ENCODE measurements around the gene OPN5.

Gene OPN5

DNA sequence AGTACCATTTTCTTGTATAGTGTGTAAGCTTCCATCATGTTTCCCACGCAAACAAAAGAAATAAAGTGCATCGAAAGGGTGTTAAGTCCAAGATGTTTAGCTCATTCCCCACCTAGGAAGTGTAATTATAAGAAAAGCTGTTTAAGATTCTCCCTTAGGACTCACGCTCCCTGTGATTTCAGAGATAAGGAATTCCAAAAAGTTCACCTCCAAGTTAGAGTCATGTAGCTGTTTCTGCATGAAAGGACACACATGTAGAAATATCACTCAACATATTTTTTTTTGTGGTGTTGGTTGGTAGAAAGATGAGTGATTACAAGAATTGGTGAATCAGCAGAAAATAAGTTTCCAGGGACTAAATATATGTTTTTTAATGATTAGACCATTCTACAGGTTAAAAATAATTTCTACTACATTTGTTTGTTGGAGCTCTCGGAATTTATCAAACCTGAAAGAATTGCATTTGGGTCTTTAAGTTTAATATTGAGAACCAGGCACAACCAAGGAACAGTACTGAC lies 10.4 kb downstream of the OPN5 start:
- H3K4me1 ChIP-seq = no peaks in the 10 kb centered on the region
- H3K9ac ChIP-seq = no peak overlapping the region
- H3K79me2 ChIP-seq = no peaks in the 10 kb centered on the region
- H3K4me2 ChIP-seq (ENCODE audit: low read length) = no peak overlapping the region
- TF ChIP-seq, protein P1, sequence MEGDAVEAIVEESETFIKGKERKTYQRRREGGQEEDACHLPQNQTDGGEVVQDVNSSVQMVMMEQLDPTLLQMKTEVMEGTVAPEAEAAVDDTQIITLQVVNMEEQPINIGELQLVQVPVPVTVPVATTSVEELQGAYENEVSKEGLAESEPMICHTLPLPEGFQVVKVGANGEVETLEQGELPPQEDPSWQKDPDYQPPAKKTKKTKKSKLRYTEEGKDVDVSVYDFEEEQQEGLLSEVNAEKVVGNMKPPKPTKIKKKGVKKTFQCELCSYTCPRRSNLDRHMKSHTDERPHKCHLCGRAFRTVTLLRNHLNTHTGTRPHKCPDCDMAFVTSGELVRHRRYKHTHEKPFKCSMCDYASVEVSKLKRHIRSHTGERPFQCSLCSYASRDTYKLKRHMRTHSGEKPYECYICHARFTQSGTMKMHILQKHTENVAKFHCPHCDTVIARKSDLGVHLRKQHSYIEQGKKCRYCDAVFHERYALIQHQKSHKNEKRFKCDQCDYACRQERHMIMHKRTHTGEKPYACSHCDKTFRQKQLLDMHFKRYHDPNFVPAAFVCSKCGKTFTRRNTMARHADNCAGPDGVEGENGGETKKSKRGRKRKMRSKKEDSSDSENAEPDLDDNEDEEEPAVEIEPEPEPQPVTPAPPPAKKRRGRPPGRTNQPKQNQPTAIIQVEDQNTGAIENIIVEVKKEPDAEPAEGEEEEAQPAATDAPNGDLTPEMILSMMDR (IDR thresholded peaks at IDR 0.05) = no peak
- H3K4me3 ChIP-seq (ENCODE audit: low read depth, low read length) = no peak overlapping the region
- H3K36me3 ChIP-seq (ENCODE audit: control insufficient read depth, insufficient read depth, low read length) = no peaks in the 10 kb centered on the region
- no peak overlapping the region for H3K27ac ChIP-seq
- H3K9me3 ChIP-seq (ENCODE audit: control insufficient read depth, low read length) = no peaks in the 10 kb centered on the region
- H3K27me3 ChIP-seq (ENCODE audit: control insufficient read depth, insufficient read depth, low read length) = no peaks in the 10 kb centered on the region
- no peak overlapping the region for H2AFZ ChIP-seq

DNA sequence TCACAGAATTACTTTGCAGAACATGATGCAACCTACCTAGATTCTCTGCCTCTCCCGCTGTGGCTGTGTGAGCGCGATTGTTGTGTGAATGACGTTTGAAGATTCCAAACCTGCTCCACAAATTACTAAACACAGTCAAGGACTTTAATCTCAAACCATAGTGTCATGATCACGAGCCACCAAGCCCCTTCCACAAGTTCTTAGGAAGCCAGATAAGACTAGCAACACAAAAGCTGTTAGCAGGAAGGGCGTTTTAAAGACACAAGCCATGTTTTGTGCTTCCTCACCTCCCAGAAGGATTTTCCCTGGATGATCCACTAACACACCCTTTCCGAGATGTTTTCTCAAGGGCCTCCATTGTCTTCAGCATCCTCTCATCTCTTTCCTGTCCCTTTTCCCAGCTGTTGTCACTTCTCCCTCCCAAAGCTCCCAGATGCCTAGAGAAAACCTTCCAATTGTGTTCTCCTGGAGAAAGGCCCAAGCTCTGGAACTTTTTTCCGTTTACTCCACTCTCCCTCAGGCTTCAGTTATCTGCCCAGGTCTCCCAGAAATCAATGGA lies 12.8 kb downstream of the OPN5 start:
- Histone ChIP-seq H3K4me3 (ENCODE audit: low read depth, low read length) (no peak overlapping the region), H3K27me3 (ENCODE audit: control insufficient read depth, insufficient read depth, low read length) (no peaks in the 10 kb centered on the region), H3K9ac (no peak overlapping the region), H2AFZ (no peak overlapping the region), H3K9me3 (ENCODE audit: control insufficient read depth, low read length) (no peaks in the 10 kb centered on the region), H3K79me2 (no peaks in the 10 kb centered on the region), H3K27ac (no peak overlapping the region), H3K36me3 (ENCODE audit: control insufficient read depth, insufficient read depth, low read length) (no peaks in the 10 kb centered on the region), H3K4me2 (ENCODE audit: low read length) (no peak overlapping the region), H3K4me1 (no peaks in the 10 kb centered on the region)
- TF ChIP-seq, protein P1 (IDR thresholded peaks at IDR 0.05) = no peak

DNA sequence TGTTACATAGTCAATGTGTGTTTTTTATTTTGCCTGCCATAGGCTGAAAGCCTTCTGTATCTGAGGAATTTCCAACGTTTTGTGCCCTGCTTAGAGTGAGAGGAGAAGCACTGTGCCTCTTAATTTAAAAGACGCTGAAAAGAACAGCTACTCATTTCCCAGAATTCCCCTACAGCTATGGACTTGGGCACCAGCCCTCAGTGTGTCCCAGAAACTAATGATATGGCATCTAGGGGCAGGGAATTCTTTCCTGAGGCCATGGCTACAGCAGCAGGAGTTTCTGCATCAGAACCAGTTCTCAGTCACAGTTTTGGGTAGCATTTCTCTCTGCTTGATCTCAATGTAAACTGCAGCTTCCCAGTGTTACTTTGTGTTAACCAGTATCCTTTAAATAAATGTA lies 20.2 kb downstream of the OPN5 start:
- no peak overlapping the region for H3K27ac ChIP-seq
- TF ChIP-seq, protein P1 (IDR thresholded peaks at IDR 0.05) = no peak

DNA sequence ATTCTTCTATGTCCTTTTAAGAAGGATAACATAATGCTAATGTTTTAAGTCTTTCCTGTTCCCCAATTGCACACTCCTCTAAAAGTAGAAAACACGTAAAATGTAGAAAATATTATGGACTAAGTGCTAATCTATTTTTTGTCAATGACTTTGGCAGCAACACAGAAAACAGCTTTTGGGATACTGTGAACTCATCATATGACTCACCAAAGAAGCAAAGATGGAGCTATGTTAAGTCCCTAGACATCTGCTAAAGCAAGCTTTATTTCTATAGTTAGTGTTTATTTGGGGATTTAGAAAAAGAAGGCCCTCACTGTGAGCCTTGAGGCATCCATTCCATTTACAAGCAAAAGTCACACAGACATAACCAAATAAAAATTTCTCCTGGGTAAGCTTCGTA lies 23.0 kb downstream of the OPN5 start:
- H3K79me2 ChIP-seq = no peaks in the 10 kb centered on the region
- no peaks in the 10 kb centered on the region for H3K27me3 ChIP-seq (ENCODE audit: control insufficient read depth, insufficient read depth, low read length)
- no peak overlapping the region for H3K4me2 ChIP-seq (ENCODE audit: low read length)
- H3K9ac ChIP-seq = no peak overlapping the region
- H2AFZ ChIP-seq = no peak overlapping the region
- H3K4me3 ChIP-seq (ENCODE audit: low read depth, low read length) = no peak overlapping the region
- no peak overlapping the region for H3K27ac ChIP-seq
- no peaks in the 10 kb centered on the region for H3K4me1 ChIP-seq
- TF ChIP-seq, protein P1 (IDR thresholded peaks at IDR 0.05) = no peak
- H3K9me3 ChIP-seq (ENCODE audit: control insufficient read depth, low read length) = no peaks in the 10 kb centered on the region
- H3K36me3 ChIP-seq (ENCODE audit: control insufficient read depth, insufficient read depth, low read length) = no peaks in the 10 kb centered on the region

More for the DNA sequence above, 20.2 kb downstream of the OPN5 start:
- Histone ChIP-seq H3K27me3 (ENCODE audit: control insufficient read depth, insufficient read depth, low read length) (no peaks in the 10 kb centered on the region), H3K36me3 (ENCODE audit: control insufficient read depth, insufficient read depth, low read length) (no peaks in the 10 kb centered on the region), H3K9ac (no peak overlapping the region), H2AFZ (no peak overlapping the region), H3K79me2 (no peaks in the 10 kb centered on the region), H3K9me3 (ENCODE audit: control insufficient read depth, low read length) (no peaks in the 10 kb centered on the region), H3K4me1 (no peaks in the 10 kb centered on the region), H3K4me3 (ENCODE audit: low read depth, low read length) (no peak overlapping the region), H3K4me2 (ENCODE audit: low read length) (no peak overlapping the region)

DNA sequence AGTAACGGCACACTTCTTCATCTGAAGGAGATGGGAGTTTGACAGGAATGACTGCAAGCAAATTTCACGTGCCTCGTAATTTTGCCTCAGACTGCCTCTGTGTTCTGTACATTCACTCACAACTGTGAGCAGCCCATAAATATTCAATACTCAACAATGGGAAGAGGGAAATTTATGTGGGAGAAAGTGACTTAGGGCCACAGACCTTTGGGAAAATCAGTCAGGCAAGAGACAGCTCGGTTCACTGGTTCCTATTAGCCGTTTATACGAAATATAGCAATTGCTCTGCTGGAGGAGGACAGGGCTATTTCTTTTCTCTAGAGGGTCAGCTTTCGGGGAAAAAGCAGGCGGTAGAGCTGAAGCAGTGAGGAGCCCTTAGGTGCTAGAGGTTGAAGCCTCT lies 28.0 kb downstream of the OPN5 start:
- Histone ChIP-seq H2AFZ (no peak overlapping the region), H3K27me3 (ENCODE audit: control insufficient read depth, insufficient read depth, low read length) (no peaks in the 10 kb centered on the region), H3K4me1 (no peaks in the 10 kb centered on the region), H3K4me3 (ENCODE audit: low read depth, low read length) (no peak overlapping the region), H3K79me2 (no peaks in the 10 kb centered on the region), H3K9me3 (ENCODE audit: control insufficient read depth, low read length) (no peaks in the 10 kb centered on the region), H3K36me3 (ENCODE audit: control insufficient read depth, insufficient read depth, low read length) (no peaks in the 10 kb centered on the region), H3K4me2 (ENCODE audit: low read length) (no peak overlapping the region), H3K9ac (no peak overlapping the region), H3K27ac (no peak overlapping the region)
- TF ChIP-seq, protein P1 (IDR thresholded peaks at IDR 0.05) = no peak

Measured in parathyroid adenoma (tissue), 2 donors.